SU-DHL-6 (cell line): ENCODE data around the gene ARL5A.

ENCODE experiments used
- EZH2phosphoT487 ChIP-seq: fragments of 200-600 bp; sonication (generic), shearing (Covaris generic); conservative IDR thresholded peaks from 2 replicates; pipeline ENCODE4 v1.6.1; 2018; ENCODE audit warnings: mild to moderate bottlenecking, antibody characterized with exemption, low read length, moderate library complexity, mixed read lengths
- TF ChIP-seq, protein P1 (sequence below): fragments of 200-600 bp; sonication (generic); IDR thresholded peaks from one replicate; pipeline ENCODE4 v1.5.1; 2017; ENCODE audit warnings: antibody characterized with exemption, mild to moderate bottlenecking, low read length, moderate library complexity; ENCODE audit not compliant: insufficient read depth, poor library complexity, severe bottlenecking

DNA sequence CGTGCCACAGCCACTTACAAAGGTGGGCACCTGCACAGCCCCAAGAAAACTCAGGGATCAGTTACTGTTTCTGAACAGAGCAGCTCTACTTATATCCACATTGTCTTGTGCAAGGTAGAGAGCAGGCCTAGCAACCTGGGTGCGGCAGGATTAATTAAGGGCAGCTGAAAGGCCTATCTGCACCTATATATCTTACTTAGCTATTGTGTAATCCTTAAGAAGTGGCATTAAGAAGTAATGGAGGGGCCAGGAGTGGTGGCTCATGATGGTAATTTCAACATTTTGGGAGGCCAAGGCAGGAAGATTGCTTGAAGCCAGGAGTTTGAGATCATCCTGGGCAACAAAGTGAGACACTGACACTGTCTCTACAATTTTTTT, 12.8 kb upstream of the ARL5A start:
- TF ChIP-seq, protein P1, sequence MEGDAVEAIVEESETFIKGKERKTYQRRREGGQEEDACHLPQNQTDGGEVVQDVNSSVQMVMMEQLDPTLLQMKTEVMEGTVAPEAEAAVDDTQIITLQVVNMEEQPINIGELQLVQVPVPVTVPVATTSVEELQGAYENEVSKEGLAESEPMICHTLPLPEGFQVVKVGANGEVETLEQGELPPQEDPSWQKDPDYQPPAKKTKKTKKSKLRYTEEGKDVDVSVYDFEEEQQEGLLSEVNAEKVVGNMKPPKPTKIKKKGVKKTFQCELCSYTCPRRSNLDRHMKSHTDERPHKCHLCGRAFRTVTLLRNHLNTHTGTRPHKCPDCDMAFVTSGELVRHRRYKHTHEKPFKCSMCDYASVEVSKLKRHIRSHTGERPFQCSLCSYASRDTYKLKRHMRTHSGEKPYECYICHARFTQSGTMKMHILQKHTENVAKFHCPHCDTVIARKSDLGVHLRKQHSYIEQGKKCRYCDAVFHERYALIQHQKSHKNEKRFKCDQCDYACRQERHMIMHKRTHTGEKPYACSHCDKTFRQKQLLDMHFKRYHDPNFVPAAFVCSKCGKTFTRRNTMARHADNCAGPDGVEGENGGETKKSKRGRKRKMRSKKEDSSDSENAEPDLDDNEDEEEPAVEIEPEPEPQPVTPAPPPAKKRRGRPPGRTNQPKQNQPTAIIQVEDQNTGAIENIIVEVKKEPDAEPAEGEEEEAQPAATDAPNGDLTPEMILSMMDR: no peak
- TF ChIP-seq EZH2phosphoT487: no peak
